Medulla oblongata (tissue), 1 donor: ENCODE data around the gene CEACAM18.
"Not testable (repeated sequence)": the region's sequence is repeated elsewhere in the genome, so short reads cannot be mapped to it uniquely, and the experiment has no call there.

ENCODE experiments used
- DNase-seq: peaks from one replicate; pipeline ENCODE4 v3.0.0-alpha.2; 2015; ENCODE audit errors: extremely low spot score

CEACAM18 gene

DNA sequence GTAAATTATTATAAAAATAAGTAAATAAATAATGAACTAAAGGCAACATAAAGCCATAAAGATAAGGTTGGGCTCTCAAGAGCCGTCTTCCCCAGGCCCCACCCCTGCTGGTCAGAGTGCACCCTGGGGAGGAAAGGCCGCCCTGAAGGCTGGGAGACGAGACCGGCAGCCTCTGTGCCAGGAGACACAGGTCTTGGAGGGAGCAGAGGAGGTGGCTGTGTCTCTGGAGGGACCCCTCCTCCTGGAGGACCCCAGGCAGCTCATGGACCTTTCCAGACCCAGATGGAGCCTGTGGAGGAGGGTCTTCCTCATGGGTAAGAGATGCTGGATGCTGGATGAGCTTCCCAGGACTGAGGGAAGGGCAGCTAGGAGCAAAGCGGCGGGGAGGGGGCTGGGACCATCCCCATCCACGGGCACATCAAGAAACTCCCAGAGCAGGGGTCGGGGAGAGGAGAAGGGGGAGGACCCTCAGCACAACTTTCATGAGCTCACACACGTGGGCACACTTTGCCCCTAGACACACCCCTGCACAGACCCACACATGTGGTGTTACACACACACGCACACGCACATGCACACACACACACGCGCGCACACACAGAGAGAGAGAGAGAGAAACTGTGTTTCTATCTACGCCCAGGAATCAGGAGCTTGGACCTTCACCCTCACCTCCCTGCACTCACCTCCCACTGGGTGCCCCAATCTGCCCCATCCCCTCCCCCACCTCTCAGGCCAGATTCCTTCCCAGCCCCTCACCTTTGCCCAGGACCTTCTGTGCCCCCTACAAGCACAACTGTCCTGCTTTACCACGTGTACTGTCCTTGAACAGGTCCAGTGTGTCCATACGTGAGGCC, at the start of gene CEACAM18:
TSS of gene CEACAM18 (plus strand) at position 159 of the 854 bp plus-strand sequence.
- no peak for DNase-seq

DNA sequence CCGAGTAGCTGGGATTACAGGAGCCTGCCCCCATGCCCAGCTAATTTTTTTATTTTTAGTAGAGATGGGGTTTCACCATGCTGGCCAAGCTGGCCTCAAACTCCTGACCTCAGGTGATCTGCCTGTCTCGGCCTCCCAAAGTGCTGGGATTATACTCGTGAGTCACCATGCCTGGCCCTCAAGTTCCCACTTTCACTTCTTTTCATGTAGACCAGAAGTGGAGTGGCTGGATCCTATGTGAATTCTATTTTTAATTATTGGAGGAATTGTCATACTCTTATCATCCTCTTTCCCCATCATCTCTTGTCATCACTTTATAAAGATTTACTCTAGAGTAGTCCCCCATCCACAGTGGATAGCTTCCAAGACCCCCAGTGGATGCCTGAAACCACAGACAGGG, 48.1 kb upstream of the CEACAM18 start:
- no peak for DNase-seq

DNA sequence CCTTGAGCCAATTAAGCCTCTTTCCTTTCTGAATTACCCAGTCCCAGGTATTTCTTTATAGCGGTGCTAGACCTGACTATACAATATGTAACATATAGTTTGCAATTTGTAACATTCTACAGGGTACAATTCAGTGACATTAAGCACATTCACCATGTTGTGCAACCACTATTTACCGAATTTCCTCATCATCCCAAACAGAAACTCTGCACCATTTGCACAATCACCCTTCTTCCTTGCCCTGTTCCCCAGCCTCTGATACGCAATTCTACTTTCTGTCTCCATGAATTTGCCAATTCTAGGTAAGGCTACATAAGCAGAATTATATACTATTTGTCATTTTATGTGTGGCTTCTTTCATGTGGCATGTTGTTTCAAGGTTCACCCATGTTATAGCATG, 47.2 kb upstream of the CEACAM18 start:
- DNase-seq = no peak

DNA sequence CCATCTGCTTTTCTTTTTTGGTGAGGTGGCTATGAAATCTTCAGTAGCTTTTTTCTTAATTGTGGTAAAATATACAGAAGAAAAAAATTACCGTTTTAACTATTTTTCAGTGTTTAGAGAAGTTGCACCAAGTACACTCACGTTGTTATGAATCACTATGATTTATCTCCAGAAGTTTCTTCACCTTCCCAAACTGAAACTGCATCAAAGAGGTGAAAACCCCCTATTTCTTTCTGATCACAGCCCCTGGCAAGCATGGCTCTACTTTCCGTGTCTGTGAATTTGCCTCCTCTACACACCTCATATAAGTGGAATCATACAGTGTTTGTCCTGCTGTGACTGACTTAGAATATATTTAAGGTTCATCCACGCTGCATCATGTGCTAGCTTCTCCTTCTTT, 45.3 kb upstream of the CEACAM18 start:
- no peak for DNase-seq

DNA sequence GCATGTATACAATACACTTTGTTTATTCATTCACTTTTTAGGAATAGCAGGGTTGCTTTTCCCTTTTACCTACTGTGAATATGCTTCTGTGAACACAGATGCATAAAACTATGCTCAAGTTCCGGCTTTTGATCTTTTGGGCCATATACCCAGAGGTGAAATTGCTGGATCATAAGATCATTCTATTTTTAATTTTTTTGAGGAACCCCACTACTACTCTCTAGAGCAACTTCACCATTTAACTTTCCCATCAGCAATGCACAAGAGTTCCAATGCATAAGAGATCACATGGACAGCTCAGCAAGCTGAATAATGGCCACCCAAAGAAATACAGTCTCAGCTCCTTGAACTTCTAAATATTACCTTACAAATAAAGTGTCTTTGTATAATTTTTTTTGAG, 43.9 kb upstream of the CEACAM18 start:
- DNase-seq = no peak

DNA sequence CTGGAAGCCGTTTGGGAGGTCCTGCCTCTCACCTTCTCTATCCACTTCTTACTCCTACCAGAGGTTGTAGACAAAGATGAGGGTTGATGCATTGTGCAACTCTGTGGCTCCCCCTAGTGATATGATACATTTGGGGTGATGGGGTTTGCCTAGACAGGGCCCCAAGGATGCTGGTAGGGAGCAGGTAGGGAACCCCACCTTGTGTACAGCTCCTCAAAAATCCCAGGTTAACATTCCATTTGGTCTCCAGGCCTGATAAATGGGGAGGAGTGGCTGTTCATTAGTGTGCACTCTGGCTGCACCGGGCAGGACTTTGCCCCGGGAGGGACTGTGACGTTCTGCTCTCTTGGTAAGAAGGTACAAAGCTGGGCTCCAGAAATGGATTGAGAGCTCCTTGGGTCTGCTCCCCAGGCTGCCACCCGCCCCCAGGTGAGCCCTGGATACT, 39.3 kb upstream of the CEACAM18 start:
- DNase-seq = no peak

DNA sequence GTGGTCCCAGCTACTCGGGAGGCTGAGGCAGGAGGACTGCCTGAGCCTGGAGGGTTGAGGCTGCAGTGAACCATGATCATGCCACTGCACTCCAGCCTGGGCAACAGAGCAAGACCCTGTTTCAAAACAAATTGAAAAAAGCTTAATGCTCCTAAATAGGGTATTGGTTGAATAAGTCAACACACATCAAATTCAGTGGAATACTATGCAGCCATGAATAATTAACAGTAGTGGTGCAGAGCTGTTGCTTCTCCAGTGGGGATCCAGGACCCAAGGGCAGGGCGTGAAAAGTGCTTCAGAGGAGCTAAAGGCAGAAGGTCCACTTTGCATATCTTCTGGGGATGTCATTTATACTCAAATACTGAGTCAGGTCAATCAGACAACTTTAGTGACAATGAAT, 38.3 kb upstream of the CEACAM18 start:
- DNase-seq = no peak

DNA sequence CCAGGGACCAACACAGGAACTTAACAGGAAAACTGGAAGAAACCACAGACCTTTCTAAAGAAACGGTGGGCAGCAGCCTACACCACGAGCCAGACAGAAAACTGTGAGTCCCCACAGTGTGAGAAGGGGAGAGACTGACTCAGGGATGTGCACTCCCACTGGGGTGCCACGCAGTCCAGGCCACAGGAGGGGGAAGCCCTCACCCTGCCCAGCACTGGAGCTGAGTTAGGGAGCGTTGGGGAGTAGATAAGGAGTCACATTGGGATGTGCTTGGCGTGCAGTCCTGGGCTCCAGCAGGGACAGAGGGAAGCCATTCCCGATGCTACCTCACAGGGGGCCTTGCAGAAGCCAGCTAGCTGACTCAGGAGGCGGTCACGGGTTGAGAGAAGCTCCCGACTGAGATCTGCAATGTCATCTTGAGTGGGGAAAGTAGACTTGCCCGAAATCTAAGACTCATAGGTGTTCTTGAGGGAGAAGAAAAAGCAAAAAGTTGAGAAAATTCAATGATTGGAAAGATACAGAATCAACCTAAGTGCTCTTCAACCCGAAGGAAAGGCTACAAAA, 37.4 kb upstream of the CEACAM18 start:
- no peak for DNase-seq

DNA sequence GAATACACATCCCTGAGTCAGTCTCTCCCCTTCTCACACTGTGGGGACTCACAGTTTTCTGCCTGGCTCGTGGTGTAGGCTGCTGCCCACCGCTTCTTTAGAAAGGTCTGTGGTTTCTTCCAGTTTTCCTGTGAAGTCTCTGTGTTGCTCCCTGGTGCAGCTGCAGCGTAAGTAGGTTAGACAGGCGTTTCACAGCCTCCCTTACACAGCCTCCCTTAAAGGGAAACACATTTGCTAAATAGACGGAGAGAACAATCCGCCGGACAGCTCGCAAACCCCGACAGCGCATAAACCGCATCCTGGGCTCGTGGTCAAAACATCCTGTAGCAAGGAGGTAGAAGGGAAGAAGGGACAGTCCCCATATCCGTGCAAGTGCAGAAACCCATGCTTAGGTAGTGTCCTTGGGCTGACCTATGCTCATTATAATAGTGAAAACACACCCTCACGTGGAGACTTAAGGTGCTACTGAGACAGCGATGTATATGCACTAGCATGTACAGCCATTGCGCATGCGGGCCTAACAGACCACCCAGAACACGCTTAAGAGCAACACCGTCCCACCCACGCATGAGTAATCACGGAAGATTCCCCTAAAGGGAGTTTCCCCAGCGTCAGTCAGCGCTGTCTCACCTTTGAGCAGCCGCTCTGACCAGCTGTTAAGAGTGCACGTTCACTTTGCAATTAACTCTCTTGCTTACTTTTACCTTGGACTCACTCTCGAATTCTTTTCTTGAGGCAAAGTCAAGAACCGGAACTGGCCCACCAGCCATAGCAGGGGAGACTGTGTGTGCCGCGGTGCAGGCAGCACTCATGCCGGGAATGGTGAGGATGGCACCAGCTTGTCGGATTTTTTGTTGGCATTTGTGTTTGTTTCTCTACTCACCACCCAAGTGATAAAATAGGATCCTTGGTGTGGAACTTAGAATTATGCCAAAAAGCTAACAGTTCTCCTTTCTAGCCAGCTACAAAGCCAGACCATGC, 36.6 kb upstream of the CEACAM18 start:
- no peak for DNase-seq

DNA sequence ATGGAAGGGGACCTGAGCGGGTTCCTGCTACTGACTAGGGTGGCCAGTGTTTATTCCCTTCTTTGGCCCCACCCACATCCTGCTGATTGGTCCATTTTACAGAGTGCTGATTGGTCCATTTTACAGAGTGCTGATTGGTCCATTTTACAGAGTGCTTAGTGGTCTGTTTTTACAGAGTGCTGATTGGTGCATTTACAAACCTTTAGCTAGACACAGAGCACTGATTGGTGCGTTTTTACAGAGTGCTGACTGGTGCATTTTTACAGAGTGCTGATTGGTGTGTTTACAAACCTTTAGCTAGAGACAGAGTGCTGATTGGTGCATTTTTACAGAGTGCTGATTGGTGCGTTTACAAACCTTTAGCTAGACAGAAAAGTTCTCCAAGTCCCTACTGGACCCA, 30.8 kb upstream of the CEACAM18 start:
- DNase-seq = not testable (repeated sequence)

DNA sequence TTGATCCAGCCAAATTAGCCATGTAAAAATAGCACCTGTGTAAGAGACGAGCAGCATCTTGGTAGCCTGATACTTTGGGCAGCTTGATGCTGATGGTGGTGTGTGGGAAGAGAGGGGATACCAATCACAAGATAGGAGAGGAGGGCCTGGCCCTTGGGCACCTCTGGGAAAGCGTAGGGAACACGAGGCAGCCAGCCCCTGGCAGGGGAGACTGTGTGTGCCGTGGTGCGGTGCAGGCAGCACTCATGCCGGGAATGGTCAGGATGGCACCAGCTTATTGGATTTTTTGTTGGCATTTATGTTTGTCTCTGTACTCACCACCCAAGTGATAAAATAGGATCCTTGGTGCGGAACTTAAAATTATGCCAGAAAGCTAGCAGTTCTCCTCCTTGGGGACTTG, 30.3 kb upstream of the CEACAM18 start:
- no peak for DNase-seq

DNA sequence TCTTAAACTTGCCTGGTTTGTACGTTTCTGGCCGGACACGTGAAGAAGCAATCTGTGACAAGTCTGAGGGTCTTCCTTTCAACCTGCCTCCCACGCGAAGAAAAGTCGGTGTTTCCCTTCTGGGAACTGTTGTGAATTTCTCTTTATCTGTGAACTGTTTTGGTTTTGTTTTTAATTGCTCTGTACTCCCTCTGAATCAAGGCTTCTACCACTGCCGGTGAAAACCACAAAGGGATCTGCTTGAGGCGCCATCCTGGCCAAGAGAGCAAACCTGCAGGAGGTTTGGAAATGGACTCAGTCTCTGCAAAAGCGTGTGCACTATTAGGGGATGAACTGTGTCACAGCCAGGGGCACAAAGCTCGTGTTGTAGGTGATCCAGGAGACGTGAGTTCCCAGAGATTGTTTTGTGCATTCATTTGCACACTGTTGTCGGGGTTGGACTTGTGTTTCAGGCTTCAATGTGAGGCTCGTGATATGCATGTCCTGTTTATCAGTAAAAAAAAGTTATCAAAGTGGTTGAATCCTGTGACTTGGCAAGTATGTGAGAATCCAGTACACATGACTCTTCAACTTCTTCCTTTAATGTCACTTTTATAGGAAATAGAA, 29.8 kb upstream of the CEACAM18 start:
- no peak for DNase-seq

DNA sequence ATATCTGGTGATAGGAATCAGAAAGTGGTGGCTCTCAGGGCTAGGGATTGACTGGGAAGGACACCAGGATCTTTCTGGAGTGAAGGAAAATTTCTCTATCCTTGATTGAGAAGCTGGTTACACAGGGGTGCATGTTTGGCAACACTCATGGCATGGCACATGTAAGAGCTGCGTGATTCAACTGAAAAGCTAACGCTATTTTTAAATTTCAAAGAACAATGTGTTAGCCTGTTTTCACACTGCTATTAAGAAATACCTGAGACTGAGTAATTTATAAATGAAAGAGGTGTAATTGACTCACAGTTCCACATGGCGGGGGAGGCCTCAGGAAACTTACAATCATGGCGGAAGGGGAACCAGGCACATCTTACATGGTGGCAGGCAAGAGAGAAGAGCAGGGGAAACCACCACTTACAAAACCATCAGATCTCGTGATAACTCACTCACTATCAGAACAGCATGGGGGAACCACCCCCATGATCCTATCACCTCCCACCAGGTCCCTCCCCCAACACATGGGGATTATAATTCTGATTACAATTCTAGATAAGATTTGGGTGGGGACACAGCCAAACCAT, 27.5 kb upstream of the CEACAM18 start:
- DNase-seq = no peak

DNA sequence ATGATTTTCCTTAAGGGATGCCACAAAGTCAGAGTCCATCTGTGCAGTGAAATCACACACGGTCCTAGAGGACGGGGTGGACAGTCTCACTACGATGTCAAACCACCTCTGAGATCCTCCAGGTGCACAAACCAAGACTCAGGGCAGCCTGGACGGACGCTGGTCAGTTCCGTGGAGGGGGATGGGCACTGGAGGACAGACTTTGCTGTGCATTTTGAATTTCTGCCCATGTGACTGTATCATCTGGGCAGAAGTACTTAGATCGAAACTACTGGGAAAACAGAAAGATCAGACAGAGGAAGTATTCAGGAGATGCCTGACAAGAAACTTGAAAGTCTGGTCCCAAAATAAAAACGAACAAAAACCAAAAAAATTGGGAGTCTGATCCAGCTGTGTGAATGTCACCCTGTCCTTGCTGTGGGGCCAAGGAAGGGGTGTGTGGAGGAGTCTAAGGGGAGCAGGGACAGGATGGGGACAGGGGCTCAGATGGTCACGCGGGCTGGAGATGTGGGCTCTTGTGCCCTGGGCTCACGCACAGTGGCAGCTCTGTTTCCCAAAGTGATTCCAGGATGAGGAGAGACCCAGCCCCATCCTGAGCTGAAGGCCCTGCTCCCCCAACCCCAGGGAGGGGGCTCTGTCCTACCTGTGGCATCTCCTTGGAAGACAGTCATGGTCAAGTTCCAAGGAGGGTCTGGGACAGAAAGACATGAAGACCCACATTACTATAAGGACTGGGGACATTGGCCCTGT, 21.6 kb upstream of the CEACAM18 start:
- peak; percentile 67 for DNase-seq

DNA sequence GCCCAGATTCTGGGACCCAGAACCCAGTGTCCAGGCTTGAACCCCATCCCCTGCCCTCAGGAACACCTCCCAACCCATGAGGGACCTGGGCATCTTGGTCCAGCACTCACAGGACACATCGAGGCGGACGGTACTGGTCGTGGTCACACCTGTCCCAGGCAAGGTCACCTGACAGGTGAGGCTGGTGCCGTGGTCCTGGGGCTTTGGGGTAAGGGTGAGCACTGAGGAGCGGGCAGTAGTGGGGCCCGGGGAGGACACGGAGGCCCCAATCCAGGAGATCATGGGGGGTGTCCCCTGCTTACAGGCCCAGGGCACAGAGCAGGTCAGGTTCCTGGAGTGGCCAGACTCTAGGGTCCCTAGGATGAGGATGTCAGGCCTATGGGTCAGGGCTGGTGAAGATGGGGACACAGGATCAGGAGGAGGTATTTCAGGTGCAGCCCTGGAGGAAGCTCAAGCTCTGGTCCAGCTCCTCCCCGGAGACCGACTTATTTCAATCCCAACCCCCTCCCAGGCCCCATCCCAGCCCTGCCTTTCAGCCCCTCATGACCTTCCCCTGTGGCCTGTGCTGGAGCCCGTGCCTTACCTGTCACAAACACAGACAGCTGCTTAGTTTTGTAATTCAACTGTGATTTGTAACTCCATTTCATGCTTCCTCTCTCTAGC, 20.9 kb upstream of the CEACAM18 start:
- DNase-seq = no peak

DNA sequence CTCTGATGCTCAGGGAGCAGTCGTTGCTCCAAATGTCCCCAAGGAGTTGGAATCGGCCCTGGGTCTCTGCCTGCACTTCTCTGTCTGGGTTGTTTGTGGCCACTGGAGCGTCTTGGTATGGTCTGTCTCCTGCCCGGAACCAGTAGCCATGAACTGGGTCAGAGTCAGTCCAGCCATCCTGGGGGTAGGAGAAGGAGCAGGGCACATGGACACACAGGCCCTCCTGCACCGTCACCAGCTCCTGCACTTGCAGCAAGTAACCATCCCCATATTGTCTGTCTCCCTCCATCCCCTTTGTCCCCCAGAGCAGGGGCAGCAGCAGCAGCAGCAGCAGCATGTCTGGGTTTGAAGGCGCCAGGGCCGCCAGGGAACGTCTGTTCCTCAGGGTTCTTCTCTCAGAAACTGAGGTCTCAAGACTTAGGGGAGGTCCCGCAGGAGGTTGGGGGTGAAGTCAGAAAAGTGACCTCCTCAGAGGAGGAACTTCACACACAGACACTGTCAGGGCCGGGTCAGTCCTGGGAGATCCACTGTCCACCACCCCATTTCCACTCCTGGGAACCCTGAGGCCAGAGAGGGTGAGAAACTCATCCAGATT, 20.2 kb upstream of the CEACAM18 start, which contains the start of gene SIGLEC8:
TSS of gene SIGLEC8 (minus strand) at position 404 of the 595 bp plus-strand sequence. CDS start at position 337, 67 bp downstream.
- peak; percentile 43 for DNase-seq

DNA sequence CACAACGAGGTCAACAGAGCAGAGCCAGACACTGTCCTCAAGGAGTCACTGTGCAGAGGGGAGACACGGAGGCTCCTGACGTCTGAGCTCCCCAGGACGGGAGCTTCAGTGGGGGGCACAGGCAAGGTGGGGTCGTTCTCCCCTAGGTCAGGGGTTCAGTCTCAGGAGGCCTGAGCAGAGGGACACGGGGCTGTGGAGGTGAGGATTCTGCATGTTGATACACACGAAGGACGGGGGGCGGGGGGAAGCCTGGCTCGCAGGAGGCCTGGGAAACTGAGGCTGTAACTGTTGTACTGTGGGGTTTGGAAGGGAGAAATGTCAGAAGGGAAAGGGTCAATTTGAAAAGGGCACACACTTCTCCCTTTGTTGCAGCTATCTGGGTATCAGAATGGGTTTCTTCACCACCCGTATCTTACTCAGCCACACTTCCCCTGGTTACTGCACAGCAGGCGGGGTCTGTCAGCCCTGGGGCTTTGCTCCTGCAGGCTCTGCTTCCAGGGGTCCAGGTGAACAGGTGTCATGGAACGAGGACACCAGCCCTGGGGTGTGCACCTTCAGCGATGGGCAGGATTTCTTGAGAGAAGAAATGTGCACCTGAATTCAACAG, 19.3 kb upstream of the CEACAM18 start:
- no peak for DNase-seq

DNA sequence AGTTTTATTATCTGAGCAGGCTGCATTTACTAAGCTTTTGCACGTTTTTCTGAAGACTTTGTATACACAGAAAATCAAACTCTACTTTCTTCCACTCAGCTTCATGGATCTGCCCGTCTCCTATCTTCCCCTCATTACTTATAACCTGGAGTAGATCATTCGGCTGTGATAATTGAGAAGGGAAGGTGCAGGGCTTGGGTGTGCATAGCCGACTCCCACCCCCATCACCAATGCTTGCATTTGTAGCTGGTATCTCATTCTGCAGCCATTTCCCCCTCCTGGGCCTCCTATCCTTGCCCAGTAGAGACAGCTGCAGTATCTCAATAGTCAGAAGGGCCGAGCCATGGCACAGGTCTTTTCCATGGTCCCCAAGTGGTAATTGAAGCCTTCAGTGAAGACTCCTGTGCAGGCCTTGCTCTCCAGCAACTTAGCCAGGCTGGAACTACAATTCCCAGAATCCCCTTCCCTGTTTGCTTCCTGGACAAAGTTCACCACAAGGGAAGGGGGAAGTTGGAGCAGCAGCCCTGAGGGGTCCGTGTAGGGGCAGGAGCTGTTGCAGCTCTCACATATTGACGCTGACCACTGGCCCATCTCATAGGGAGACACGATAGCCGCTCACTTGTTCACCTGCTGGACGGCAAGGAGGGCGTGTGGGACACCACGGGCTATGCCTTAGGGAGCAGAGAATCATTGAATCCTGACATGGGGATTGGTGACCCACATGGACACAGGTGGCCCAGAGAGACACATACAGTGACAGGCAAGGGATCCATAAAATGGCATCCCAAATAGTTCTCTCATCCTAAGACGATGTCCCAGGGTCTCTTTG, 18.0 kb upstream of the CEACAM18 start:
- peak; percentile 49 for DNase-seq
